HK-2 (cell line): Measurements from ENCODE around the gene SOX1.

ENCODE experiments used
- DNase-seq: peaks from one replicate; pipeline ENCODE4 v3.0.0-alpha.2; 2018; ENCODE audit not compliant: unreplicated experiment

SOX1 gene

DNA sequence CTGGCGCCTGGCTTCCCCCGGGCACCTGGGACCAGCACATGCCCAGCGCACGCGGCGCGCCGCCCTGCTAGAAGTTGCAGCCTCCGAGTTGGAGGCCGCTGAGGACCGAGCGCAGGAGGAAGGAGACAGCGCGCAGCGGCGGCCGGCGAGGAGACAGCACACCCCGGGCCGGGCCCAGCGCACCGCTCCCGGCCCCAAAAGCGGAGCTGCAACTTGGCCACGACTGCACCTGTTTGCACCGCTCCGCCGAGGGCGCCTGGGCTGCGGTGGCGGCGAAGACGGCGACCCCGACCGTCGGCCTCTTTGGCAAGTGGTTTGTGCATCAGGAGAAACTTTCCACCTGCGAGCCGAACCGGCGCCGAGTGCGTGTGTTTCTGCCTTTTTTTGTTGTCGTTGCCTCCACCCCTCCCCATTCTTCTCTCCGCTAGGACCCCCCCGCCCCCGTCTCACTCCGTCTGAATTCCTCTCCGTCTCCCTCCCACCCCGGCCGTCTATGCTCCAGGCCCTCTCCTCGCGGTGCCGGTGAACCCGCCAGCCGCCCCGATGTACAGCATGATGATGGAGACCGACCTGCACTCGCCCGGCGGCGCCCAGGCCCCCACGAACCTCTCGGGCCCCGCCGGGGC is at the start of gene SOX1:
SOX1 (plus strand) TSS at position 34 of the 626 bp plus-strand sequence; CDS start at position 544, 510 bp downstream.
- DNase-seq, result no peak

DNA sequence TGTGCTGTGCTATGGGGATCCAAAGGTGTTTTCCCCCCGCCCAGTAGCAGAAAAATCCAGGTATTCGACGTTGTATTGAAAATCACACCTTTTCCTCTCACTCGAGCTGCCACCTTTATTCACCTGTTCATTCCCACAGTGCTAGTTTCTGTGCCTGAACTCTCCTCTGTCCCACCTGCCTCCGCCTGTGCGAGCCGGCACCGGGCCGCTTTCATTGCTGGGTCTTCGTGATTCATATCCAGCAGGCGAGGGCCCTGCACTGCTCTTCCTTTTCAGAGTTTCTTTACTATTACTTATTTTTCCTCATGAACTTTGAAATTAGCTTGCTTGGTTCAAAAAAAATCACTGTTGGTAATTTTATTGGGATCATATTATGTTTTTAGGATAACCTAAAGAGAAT is 42.4 kb upstream of the SOX1 start:
- DNase-seq, result no peak

DNA sequence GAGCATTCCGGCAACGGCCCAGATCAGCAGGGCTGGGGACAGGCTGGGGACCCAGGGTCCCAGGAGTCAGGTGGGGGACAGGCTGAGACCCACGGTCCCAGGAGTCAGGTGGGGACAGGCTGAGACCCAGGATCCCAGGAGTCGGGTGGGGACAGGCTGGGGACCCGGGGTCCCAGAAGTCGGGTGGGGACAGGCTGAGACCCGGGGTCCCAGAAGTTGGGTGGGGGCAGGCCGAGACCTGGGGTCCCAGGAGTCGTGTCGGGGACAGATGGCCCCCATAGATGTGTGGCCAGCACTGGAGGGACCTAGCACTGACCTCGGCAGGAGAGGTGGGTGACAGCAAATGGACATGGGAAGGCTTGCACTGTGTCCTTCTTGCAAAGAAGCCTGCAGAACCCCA is 39.7 kb upstream of the SOX1 start:
- DNase-seq, result no peak

DNA sequence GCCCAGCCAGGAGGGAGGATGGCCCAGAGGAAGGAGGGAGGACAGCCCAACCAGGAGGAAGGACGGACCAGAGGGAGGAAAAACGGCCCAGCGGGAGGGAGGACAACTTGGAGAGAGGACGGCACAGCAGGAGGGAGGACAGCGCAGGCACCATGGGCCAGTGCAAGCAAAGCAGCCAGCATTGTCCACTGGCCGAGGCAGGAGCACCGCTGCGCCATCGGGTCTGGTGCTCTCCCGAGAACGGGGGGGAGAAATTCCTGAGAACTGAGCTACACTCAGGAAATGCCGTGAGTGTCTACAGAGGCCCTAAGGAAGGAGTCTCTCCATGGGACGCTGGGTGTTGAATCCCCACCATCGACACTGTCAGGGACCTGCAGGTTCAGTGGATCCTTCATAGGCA is 38.5 kb upstream of the SOX1 start:
- DNase-seq, result no peak

DNA sequence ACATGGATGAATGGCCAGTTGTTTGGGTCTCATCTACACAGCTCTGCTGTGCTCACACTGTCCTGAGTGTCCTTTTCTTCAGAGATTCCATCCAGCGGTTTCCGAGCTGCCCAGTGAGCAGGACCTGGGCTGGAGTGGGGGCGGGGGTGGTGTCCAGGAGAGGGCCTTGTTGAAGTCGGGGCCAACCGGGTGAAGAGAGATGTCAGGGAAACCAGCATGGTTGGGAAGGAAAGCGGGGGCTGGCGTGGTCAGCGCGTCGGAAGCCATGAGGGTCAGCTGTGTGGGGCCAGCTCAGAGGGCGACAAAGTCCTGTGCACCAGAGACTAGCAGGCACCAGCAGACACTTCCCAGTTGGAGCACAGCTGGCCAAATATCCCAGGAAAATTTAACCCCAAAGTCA is 37.8 kb upstream of the SOX1 start:
- DNase-seq, result no peak

DNA sequence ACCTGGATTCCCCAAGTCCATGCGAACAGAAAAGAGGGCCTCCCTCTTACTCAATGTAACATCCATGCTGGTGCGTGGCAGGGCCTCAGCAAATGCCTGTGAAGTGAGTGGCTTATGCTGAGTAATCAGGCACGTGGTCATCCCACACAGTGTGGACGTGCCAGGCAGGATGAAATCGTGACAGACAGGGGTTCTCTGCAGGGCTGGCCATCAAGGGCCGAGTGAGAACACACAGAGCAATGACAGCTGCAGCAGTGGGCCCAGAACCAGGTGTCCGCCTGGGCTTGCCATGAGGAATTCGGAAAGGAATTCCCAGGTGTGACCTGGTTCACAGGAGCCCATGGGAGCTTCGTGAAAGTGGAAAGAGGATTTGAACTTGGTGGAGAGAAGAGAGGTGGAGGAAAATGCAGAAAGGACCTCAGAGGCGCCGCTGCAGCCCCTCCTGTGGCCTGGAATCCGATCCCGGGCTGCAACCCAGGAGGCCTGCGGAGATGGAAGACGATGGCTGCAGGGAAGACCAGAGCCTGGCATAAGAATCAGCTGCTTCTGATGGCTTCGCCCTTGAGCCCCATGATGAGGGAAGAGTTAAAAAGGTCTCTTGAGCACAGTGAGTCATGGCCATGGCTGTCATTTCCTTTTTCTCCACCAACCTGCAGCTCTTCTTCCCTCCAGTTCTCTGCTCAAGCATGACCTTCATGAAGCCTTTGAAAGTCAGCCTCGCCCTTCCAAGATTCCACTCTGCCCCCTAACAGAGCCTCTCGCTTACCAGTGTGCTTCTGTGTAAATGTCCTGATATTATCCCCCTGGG is 34.6 kb upstream of the SOX1 start:
- DNase-seq, result peak; percentile 63

DNA sequence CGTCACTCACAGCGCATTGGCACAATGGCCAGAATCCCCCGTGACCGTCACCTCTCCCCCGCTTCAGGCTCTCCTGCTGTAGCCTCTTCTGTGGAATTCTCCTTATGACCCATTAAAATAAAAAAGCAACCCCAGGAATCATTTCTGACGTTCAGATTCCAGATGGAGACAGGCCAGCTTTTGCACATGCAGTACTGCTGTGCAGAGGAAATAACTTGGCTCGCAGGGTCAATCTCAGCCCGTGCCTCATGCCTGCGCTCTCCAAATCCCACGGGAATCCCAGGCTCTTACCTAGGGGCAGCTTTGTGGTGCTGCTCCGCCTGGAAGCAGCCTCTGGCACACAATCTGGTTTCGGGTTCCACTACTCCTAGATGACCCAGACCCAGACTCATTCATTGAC is 32.7 kb upstream of the SOX1 start:
- DNase-seq, result no peak

DNA sequence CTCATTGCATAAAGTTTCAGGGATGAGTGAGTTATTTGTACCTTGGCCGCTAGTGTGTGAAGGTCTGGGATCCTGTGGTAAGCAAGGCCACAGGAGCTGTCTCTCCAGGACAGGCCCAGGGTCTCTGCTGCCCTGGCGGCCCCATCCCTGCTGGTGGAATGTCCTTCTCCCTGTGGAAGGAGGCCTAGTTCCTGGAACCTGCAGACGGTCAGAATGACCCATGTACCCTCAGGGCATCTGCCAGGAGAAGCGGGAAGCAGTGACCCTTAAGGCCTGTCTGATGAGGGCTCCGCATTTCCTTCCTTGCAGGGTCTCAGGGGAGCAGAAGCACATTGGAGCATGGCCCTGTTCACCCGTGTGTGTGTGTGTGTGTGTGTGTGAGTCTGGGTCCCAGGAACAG is 32.1 kb upstream of the SOX1 start:
- DNase-seq, result no peak

DNA sequence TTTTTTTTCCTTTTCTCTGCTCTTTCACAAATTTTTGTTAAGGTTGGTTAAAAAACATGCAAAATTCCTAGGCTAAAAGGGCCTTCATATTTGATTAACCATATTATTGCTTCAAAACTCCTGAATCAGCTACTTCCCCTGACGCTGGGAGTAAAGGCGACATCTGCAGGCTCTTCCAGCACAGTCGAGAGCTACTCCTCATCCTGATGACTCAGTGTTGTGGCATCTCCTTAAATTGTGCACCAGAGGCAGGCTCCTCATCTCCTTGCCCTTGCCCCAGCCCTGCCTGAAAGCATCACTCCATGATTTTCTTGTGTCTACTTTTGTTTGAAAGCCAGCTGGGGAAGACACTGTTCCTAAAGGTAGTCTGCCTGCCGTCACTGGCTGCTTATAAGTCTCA is 24.5 kb upstream of the SOX1 start:
- DNase-seq, result no peak

DNA sequence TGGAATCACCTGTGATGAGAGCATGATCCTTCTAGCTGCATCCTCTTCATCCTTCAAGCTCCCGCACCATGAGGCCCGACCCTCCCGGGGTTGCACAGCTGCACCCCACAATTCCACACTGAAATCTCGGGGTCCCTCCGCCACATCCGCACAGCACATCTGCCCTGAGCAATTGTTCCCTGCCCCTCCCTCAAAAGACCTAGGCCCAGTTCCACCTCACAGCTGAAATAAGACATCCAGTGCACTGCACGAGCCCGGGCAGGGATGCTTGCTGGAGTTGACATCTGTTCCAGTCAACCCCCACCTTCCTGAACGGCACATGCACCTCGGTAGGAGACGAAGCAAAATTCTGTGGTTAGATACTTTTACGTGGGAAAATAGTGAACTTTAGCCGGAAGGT is 14.7 kb upstream of the SOX1 start:
- no peak for DNase-seq

DNA sequence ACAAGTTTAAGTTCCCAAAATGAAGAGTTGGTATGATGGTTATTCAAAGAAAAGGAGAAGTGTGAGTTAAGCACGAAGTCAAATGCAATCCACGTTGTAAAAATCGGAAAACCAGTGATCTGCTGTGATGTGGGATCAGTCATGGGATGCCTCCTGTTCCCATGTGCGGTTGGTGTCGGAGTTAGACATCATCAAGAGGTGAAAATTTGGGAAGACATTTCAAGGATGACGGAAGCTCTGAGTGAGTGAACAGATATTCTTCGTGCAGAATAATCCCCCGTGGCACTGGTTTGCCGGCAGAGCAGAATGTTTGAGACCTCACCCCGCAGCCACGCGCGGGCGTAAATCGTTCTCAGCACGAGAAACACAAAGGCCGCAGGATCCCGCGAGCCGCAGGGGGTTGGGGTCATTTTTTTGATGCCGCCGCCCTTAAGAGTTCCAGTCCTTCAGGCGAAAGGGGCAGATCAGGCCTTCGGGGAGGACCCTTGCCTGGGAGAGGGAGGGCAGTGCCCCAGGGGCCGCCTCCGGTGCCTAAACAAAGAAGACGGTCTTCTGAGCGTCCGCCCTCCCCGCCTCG is 13.7 kb upstream of the SOX1 start:
- no peak for DNase-seq

DNA sequence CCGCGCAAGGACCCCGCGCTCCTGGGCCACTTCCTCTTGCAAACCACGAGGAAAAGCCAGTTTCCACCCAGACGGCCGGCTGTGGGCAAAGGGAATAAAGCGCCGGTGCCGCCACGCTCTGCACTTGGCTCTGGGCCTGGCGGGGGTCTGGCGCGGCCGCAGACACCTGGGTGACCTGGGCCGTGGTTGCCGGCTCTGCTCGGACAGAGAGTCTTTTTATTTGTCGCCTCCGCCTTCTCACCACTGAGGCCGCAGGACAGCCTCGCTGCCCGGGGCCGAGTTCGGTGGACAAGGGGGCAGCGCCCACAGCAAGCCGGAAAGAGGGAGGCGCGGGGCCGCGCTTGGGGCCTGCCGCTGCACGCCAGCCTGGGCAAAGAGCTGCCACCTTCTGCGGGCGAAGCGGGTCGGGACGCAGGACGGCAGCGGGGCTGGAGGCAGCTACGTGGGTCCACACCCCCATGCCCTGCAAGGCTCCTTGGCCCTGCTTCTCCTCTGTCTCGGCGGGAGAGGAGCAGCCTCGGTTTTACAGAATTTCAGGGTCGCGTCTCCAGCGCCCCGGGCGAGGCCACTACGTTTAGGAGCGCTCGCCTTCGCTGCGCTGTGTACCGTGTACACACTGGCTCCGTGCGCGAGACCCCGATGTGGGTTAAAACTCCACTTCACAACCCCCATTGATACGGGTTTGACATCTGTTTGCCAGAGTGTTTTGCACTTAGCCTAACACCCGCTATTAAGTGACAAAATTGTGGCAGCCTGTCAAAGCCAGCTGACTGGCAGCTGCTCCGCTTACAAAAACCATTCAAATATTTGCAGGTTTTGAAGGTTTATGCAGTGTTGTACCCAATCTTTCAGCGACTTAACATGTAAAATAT is 13.0 kb upstream of the SOX1 start:
- no peak for DNase-seq

DNA sequence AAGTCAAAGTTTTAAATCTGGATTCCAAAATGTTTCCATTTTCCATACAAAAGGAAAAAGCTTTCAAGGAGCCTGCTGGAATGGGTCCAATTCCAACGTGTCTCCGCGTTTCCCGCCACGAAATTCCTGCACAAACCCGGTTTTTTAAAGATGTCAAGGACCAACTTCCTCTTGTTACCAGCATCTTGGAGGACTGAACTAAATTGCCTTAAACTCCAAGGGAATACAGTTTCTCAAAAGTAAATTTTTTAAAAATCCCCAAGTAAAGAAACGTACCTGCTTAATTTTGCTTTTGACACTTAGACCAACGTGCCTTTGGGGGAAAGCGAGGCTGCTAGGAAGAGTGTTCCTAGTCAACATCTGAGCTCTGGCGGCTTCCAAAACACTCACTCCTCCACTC is 12.3 kb upstream of the SOX1 start:
- DNase-seq, result no peak

DNA sequence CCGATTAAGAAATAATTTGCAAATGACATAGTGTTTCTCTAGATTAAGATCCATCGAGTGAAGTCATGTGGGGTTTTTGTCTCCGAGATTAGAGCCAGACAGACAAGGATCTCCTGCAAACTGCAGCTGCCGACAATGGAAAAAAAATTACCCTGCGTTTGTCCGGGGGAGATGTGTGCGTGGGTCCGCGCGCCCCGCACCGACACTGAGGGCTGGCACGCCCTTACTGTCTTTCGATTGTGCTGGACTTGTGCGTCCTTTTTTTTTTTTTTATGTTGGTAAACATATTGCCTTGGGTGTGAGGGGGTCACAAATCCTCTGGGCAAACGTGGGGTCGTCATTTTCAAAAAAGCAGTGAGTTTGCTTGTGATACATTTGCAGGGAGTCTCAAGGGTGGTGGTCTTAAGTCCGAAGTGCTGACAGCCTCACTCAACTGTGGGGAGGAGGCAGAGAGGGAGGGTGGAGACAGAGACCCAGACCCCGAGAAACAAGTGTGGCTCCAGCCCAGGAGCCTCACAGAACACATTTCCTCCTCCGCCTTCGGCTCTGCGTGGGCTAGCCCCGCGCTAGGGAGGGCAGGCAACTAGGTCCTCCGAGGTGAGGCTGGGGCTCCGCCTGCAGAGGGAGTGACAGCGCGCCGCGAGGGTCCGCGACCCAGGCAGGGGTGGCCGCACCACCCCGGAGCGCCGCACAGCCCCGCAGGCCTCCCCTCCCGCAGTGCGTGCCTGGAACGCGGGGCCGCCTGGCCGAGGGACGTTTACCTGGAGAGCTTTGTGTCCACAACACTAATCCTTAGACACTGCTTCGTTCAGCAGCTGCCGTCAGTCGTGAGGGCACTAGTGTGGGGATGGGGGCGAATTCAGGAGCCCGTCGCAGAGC is 11.7 kb upstream of the SOX1 start:
- no peak for DNase-seq

DNA sequence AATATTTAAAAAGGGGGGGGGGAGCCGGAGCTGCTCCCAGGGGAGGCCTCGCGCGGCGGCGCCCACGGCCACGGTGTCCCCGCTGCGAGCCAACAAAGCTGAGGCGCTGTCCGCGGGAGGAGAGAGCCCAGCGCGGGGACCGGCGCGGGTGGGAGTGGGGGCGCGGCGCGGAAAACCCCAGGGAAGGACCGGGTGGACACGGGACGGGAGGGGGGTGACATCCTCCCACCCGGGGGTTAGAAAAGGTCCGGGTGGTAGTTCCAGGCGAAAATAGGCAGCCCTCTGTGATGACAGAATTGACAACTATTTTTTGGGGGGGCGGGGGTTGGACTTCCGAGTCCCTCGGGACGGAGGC is 11.1 kb upstream of the SOX1 start:
- DNase-seq, result no peak

DNA sequence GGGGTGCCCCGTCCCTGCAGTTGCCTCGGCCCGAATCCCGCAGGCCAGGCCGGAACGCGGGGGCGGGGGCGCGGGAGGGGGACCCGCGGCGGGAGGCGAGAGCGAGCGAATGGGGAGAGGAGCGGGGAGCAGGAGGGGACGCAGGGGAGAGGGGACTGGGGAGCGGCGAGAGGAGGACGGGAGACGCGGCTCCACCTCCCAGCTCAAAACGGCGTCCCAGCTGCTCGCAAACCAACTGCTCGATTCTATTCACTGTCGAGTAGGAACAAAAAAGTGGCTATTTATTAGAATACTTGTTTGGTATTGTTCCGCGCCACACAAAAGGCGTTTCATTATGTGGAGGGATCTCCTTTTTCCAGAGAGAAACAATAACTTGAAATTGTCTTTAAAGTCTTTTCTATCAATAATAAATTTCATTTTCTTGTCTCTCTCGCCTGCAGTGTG is 10.6 kb upstream of the SOX1 start:
- DNase-seq, result no peak

DNA sequence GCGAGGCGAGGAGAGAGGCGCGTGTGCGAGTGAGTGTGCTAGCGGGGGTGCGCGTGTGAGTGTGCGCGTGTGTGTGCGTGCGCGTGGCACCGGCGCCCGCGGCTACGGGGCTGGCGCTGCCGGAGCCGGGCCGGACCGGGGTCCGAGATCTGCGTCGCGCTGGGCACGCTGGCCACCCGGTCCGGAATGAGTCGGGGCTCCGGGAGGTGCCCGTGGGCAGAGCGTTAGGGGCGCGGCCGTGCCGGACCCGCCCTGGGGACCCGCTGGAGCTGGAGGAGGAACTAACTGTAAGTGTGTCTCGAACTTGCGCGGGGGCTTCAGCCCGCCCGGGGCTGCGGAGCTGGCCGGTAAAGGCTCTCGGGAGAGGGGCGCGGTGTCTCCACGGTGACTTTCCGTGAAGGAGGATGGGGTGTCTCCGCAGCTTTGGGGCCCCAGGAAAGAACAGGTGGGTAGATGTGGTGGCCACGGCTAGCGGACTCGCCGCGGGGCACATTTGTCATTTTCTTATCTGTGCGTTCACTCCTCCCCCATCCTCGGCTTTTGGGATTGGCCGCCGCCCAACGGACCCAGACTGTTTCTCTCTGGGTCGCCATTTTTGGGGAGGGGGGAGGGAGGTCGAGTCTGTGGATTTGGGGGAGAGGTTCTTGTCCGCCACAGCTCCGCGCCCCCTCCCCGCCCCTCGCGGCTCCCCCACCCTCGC is 10.1 kb upstream of the SOX1 start:
- DNase-seq, result no peak

DNA sequence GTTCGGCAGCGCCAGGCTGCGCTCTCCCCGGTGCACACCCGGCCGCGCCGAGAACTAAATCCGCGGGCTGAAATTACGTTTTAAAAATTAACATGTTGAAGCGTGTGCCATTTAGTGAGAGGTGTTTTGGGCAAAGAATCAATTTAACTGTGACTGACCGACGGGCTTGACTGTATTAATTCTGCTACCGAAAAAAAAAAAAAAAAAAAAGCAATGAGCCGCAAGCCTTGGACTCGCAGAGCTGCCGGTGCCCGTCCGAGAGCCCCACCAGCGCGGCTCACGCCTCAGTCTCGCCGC is 9.6 kb upstream of the SOX1 start:
- no peak for DNase-seq

DNA sequence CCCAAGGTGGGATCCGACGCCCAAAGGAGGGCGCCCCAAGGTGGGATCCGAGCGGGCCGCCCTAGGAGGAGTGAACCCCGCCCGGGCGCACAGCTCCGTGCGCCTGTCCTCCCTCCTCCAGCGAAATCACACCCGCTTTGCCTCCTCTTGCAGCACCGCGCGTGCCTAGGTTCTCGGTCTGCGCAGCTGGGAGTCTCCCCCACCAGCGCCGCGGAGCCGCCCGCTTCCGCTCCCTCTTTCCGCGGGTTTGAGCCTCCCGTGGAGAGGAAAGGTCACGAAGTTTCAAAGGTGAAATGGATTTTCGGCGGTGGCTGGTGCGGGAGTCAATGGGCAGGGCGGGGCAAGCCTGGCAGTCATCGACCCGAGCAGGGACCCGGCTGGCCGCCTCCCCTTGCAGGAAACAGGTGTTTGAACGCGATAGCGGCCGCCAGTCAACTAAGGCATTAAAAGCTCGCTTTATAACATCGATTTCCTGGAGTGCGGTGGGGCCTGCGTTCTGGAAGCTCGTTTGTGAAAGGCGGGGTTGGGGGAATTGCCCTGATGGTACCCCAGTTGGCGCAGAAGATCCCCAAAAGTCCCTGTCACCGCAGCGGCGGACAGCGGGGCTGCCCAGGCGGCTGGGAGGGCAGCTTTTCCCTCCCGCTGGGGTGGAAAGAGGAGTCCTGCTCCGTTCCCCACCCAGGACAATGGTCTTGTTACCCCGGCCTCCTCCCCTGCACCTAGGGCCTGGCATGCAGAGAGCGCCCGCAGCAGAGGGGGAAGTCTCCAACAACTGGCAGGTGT is 9.0 kb upstream of the SOX1 start:
- no peak for DNase-seq

DNA sequence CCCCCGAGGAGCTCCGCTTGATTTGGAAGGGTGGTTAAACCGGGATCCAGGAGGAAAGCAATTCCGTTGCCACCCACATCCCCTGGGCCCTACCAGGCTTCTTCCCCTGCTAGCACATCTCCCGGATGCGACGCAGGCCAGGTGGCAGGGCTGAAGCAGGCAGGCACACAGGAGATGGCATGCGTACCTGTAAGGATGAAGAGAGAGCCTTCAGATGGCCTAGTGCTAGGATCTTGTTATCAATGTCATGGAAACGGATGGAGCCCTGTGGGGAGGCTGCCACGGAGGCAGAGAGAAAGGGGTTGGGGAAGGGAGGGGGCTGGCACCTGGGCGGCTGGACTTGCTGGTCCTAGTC is 8.5 kb upstream of the SOX1 start:
- DNase-seq, result no peak
